ENCODE results near the gene NPAS4. TPM values are rescaled to one million over a fixed set of nuclear protein-coding genes. Genes with fewer than 3 reads are reported as not detected.
A peak's percentile ranks its signal among the peaks of the same experiment; 100 is the strongest.

The NPAS4 gene
- total and polyA plus RNA-seq, 2 of the 13 experiments (the other 11 are each of a cell fraction or from before 2014, with no cell fraction given), result not detected

DNA sequence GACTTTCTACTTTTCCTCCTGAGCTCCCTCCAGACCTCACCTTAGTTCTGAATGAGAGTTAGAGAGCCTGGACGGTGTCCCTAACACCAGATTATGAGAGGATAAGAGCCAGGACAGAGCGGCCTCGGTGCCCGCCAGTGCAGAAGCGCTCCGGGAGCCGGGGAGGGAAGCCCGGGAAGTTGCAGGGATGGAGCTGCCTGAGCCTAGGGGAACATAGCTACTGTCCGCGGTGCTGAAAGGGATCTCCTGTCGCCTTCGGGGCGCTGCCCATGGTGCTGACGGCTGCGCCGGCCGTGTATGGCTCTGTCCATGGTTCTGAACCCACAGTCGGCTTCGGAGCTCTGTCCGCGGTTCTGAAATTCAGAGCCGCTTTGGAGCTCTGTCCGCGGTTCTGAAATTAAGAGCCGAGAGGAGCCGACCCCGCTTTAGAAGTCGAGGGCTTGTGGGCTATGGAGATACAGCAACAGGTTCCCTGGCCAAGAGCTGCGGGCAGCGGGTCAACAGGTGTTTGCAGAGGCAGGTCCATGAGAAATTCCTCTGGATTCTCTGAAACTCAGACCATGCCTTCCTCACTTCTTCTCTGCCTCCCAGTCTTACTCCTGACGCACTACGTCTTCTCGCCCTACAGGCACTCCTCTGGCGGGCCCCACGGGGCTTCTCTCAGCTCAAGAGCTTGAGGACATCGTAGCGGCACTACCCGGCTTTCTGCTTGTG, 814 bp downstream of the NPAS4 start (continued):
- TF ChIP-seq, protein P1, sequence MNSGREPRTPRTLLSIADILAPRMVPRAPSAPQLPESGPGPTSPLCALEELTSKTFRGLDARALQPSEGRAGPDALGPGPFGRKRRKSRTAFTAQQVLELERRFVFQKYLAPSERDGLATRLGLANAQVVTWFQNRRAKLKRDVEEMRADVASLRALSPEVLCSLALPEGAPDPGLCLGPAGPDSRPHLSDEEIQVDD (CRISPR knock-in tag; IDR thresholded peaks at IDR 0.05; ENCODE audit: borderline replicate concordance), result peak; percentile 100
- TF ChIP-seq, protein P2, sequence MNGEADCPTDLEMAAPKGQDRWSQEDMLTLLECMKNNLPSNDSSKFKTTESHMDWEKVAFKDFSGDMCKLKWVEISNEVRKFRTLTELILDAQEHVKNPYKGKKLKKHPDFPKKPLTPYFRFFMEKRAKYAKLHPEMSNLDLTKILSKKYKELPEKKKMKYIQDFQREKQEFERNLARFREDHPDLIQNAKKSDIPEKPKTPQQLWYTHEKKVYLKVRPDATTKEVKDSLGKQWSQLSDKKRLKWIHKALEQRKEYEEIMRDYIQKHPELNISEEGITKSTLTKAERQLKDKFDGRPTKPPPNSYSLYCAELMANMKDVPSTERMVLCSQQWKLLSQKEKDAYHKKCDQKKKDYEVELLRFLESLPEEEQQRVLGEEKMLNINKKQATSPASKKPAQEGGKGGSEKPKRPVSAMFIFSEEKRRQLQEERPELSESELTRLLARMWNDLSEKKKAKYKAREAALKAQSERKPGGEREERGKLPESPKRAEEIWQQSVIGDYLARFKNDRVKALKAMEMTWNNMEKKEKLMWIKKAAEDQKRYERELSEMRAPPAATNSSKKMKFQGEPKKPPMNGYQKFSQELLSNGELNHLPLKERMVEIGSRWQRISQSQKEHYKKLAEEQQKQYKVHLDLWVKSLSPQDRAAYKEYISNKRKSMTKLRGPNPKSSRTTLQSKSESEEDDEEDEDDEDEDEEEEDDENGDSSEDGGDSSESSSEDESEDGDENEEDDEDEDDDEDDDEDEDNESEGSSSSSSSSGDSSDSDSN (CRISPR knock-in tag; IDR thresholded peaks at IDR 0.05), result peak; percentile 99
- no peak for TF ChIP-seq NONO (IDR thresholded peaks at IDR 0.05)
- peak; percentile 97 for TF ChIP-seq NONO (CRISPR knock-in tag; conservative IDR thresholded peaks at IDR 0.05)
- TF ChIP-seq CHD2 (IDR thresholded peaks at IDR 0.05; ENCODE audit: low read depth, low read length), result no peak
- peak; percentile 99 for TF ChIP-seq ADNP (CRISPR knock-in tag; IDR thresholded peaks at IDR 0.05)
- TF ChIP-seq, protein P3, sequence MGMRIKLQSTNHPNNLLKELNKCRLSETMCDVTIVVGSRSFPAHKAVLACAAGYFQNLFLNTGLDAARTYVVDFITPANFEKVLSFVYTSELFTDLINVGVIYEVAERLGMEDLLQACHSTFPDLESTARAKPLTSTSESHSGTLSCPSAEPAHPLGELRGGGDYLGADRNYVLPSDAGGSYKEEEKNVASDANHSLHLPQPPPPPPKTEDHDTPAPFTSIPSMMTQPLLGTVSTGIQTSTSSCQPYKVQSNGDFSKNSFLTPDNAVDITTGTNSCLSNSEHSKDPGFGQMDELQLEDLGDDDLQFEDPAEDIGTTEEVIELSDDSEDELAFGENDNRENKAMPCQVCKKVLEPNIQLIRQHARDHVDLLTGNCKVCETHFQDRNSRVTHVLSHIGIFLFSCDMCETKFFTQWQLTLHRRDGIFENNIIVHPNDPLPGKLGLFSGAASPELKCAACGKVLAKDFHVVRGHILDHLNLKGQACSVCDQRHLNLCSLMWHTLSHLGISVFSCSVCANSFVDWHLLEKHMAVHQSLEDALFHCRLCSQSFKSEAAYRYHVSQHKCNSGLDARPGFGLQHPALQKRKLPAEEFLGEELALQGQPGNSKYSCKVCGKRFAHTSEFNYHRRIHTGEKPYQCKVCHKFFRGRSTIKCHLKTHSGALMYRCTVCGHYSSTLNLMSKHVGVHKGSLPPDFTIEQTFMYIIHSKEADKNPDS (CRISPR knock-in tag; IDR thresholded peaks at IDR 0.05), result peak; percentile 100
- peak; percentile 100 for TF ChIP-seq GLI4 (CRISPR knock-in tag; IDR thresholded peaks at IDR 0.05; ENCODE audit: borderline replicate concordance)
- TF ChIP-seq, protein P4, sequence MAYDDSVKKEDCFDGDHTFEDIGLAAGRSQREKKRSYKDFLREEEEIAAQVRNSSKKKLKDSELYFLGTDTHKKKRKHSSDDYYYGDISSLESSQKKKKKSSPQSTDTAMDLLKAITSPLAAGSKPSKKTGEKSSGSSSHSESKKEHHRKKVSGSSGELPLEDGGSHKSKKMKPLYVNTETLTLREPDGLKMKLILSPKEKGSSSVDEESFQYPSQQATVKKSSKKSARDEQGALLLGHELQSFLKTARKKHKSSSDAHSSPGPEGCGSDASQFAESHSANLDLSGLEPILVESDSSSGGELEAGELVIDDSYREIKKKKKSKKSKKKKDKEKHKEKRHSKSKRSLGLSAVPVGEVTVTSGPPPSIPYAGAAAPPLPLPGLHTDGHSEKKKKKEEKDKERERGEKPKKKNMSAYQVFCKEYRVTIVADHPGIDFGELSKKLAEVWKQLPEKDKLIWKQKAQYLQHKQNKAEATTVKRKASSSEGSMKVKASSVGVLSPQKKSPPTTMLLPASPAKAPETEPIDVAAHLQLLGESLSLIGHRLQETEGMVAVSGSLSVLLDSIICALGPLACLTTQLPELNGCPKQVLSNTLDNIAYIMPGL (CRISPR knock-in tag; IDR thresholded peaks at IDR 0.05; ENCODE audit: borderline replicate concordance in 1 of 2, low read depth in 1 of 2), result peak; percentile 99 to 100
- TF ChIP-seq, protein P5, sequence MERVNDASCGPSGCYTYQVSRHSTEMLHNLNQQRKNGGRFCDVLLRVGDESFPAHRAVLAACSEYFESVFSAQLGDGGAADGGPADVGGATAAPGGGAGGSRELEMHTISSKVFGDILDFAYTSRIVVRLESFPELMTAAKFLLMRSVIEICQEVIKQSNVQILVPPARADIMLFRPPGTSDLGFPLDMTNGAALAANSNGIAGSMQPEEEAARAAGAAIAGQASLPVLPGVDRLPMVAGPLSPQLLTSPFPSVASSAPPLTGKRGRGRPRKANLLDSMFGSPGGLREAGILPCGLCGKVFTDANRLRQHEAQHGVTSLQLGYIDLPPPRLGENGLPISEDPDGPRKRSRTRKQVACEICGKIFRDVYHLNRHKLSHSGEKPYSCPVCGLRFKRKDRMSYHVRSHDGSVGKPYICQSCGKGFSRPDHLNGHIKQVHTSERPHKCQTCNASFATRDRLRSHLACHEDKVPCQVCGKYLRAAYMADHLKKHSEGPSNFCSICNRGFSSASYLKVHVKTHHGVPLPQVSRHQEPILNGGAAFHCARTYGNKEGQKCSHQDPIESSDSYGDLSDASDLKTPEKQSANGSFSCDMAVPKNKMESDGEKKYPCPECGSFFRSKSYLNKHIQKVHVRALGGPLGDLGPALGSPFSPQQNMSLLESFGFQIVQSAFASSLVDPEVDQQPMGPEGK (CRISPR knock-in tag; IDR thresholded peaks at IDR 0.05), result peak; percentile 100
- peak; percentile 100 for TF ChIP-seq CC2D1A (CRISPR knock-in tag; IDR thresholded peaks at IDR 0.05)
- TF ChIP-seq, protein P6, sequence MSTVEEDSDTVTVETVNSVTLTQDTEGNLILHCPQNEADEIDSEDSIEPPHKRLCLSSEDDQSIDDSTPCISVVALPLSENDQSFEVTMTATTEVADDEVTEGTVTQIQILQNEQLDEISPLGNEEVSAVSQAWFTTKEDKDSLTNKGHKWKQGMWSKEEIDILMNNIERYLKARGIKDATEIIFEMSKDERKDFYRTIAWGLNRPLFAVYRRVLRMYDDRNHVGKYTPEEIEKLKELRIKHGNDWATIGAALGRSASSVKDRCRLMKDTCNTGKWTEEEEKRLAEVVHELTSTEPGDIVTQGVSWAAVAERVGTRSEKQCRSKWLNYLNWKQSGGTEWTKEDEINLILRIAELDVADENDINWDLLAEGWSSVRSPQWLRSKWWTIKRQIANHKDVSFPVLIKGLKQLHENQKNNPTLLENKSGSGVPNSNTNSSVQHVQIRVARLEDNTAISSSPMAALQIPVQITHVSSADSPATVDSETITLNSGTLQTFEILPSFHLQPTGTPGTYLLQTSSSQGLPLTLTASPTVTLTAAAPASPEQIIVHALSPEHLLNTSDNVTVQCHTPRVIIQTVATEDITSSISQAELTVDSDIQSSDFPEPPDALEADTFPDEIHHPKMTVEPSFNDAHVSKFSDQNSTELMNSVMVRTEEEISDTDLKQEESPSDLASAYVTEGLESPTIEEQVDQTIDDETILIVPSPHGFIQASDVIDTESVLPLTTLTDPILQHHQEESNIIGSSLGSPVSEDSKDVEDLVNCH (CRISPR knock-in tag; IDR thresholded peaks at IDR 0.05), result peak; percentile 100
- no peak for TF ChIP-seq GTF2F1 (IDR thresholded peaks at IDR 0.05; ENCODE audit: low read length)
- TF ChIP-seq, protein P7, sequence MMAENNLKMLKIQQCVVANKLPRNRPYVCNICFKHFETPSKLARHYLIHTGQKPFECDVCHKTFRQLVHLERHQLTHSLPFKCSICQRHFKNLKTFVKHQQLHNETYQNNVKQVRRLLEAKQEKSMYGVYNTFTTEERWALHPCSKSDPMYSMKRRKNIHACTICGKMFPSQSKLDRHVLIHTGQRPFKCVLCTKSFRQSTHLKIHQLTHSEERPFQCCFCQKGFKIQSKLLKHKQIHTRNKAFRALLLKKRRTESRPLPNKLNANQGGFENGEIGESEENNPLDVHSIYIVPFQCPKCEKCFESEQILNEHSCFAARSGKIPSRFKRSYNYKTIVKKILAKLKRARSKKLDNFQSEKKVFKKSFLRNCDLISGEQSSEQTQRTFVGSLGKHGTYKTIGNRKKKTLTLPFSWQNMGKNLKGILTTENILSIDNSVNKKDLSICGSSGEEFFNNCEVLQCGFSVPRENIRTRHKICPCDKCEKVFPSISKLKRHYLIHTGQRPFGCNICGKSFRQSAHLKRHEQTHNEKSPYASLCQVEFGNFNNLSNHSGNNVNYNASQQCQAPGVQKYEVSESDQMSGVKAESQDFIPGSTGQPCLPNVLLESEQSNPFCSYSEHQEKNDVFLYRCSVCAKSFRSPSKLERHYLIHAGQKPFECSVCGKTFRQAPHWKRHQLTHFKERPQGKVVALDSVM (CRISPR knock-in tag; IDR thresholded peaks at IDR 0.05), result peak; percentile 99

Data from HepG2 (cell line).